K562 (cell line): ENCODE measurements around the gene PLA2G4C. TPM values are rescaled to one million over a fixed set of nuclear protein-coding genes. Genes with fewer than 3 reads are reported as not detected.

ENCODE experiments used
- ARID1B ChIP-seq: fragments of 450-650 bp; IDR thresholded peaks from 2 replicates; pipeline ENCODE4 v1.6.1; 2016; ENCODE audit warnings: antibody characterized with exemption, mild to moderate bottlenecking, inconsistent platforms
- ASH1L ChIP-seq: fragments of 450-650 bp; IDR thresholded peaks from 2 replicates; pipeline ENCODE4 v1.6.1; 2018; ENCODE audit warnings: borderline replicate concordance, mild to moderate bottlenecking, low read depth; ENCODE audit not compliant: partially characterized antibody
- HCFC1 ChIP-seq: IDR thresholded peaks from 2 replicates; pipeline ENCODE4 v1.6.1; 2012; ENCODE audit warnings: low read depth, low read length, improper control_type of control experiment
- HOXB6 ChIP-seq: fragments of 250-450 bp; sonication (Bioruptor Pico); IDR thresholded peaks from 2 replicates; pipeline ENCODE4 v1.5.1; 2022; ENCODE audit warnings: mild to moderate bottlenecking, borderline replicate concordance
- HSF4 ChIP-seq: fragments of 250-450 bp; sonication (Bioruptor Pico); IDR thresholded peaks from 2 replicates; pipeline ENCODE4 v2.1.2; 2022; ENCODE audit warnings: mild to moderate bottlenecking, moderate library complexity, borderline replicate concordance
- KAT2B ChIP-seq: IDR thresholded peaks from one replicate; pipeline ENCODE4 v1.6.1; 2012; ENCODE audit warnings: low read depth, mild to moderate bottlenecking, control low read depth, inconsistent platforms, low read length, moderate library complexity
- NFE2 ChIP-seq: IDR thresholded peaks from 2 replicates; pipeline ENCODE4 v1.6.1; 2014; ENCODE audit warnings: antibody characterized with exemption, low read depth
- POLR2G ChIP-seq: fragments of 200-400 bp; formaldehyde crosslinking; IDR thresholded peaks from 2 replicates; pipeline ENCODE4 v1.6.1; 2017; ENCODE audit warnings: low read depth, mild to moderate bottlenecking, antibody characterized with exemption, low read length, moderate library complexity
- STAT6 ChIP-seq: sonication (generic); formaldehyde crosslinking; IDR thresholded peaks from 2 replicates; pipeline ENCODE4 v1.8.1; 2023; ENCODE audit warnings: mild to moderate bottlenecking, missing genetic modification reagents
- SUPT5H ChIP-seq: fragments of 450-650 bp; IDR thresholded peaks from 2 replicates; pipeline ENCODE4 v1.6.1; 2016
- ZNF23 ChIP-seq: fragments of 250-450 bp; sonication (Bioruptor Pico); IDR thresholded peaks from 2 replicates; pipeline ENCODE4 v1.4.0; 2020; ENCODE audit warnings: mild to moderate bottlenecking
- ZNF518B ChIP-seq: fragments of 250-450 bp; sonication (Bioruptor Pico); IDR thresholded peaks from 2 replicates; pipeline ENCODE4 v1.5.0; 2021; ENCODE audit warnings: mild to moderate bottlenecking, moderate library complexity
- ZNF740 ChIP-seq, 3 experiments: fragments of 200-800 bp in 1 of 3; sonication (Bioruptor generic) in 1 of 3; sonication (generic) in 1 of 3; formaldehyde crosslinking in 1 of 3; IDR thresholded peaks; 2 replicates each; pipeline versions ENCODE4 v1.6.1 to v1.8.0; 2016 to 2022; ENCODE audit warnings: mild to moderate bottlenecking in 2 of 3, missing compliant biosample characterization in 2 of 3, missing genetic modification characterization in 2 of 3, missing genetic modification reagents in 1 of 3
- polyA plus RNA-seq, 8 experiments: library from polyadenylated mRNA; depleted of rRNA in 4 of 8; stranded (reverse) in 5 of 8; unstranded in 3 of 8; fragments of >200 nt; fragmentation: Nextera tagmentation in 2 of 8; fragmentation: Illumina TruSeq in 1 of 8; extraction: Ambion mirVana in 2 of 8; extraction: Trizol in 1 of 8; gene quantifications; 2 replicates each; pipeline versions ENCODE4 v1.2.1 to v1.2.3, GENCODE V29; 2011 to 2014; ENCODE audit warnings: inconsistent platforms in 1 of 8, missing spikeins in 1 of 8
- total RNA-seq, 7 experiments: library from RNA; depleted of rRNA in 6 of 7; stranded (reverse); fragments of >200 nt in 6 of 7; fragmentation: Illumina TruSeq in 2 of 7; extraction: Trizol in 2 of 7; gene quantifications; 2 replicates each; pipeline versions ENCODE4 v1.2.1 to v1.2.3, GENCODE V29; 2011 to 2021; ENCODE audit warnings: low replicate concordance in 1 of 7
- TF ChIP-seq, protein P1 (sequence below), 2 experiments: fragments of 450-650 bp; IDR thresholded peaks; 2 replicates each; pipeline ENCODE4 v1.6.1; 2018; ENCODE audit warnings: mild to moderate bottlenecking in 2 of 2, low read depth in 1 of 2; ENCODE audit not compliant: partially characterized antibody in 2 of 2

The PLA2G4C gene
- total and polyA plus RNA-seq, 9 of the 15 experiments (the other 6 are each of a cell fraction or from before 2014, with no cell fraction given): 0.27 to 0.35 (median 0.35) TPM; not detected in 6

- TF ChIP-seq ZNF740 (CRISPR knock-in tag; IDR thresholded peaks at IDR 0.05): peak; percentile 55; the same call in 1 of the 2 replicates
- TF ChIP-seq ZNF740 (tag; IDR thresholded peaks at IDR 0.05): 0 out of 4 replicates have a peak, but pooled peaks of 1 of the 2 experiments have one; percentile 38
- no peak for TF ChIP-seq SUPT5H
- TF ChIP-seq STAT6: no peak
- peak; percentile 49 for TF ChIP-seq HCFC1
- TF ChIP-seq HSF4: no peak
- TF ChIP-seq KAT2B: no peak
- TF ChIP-seq, protein P1, sequence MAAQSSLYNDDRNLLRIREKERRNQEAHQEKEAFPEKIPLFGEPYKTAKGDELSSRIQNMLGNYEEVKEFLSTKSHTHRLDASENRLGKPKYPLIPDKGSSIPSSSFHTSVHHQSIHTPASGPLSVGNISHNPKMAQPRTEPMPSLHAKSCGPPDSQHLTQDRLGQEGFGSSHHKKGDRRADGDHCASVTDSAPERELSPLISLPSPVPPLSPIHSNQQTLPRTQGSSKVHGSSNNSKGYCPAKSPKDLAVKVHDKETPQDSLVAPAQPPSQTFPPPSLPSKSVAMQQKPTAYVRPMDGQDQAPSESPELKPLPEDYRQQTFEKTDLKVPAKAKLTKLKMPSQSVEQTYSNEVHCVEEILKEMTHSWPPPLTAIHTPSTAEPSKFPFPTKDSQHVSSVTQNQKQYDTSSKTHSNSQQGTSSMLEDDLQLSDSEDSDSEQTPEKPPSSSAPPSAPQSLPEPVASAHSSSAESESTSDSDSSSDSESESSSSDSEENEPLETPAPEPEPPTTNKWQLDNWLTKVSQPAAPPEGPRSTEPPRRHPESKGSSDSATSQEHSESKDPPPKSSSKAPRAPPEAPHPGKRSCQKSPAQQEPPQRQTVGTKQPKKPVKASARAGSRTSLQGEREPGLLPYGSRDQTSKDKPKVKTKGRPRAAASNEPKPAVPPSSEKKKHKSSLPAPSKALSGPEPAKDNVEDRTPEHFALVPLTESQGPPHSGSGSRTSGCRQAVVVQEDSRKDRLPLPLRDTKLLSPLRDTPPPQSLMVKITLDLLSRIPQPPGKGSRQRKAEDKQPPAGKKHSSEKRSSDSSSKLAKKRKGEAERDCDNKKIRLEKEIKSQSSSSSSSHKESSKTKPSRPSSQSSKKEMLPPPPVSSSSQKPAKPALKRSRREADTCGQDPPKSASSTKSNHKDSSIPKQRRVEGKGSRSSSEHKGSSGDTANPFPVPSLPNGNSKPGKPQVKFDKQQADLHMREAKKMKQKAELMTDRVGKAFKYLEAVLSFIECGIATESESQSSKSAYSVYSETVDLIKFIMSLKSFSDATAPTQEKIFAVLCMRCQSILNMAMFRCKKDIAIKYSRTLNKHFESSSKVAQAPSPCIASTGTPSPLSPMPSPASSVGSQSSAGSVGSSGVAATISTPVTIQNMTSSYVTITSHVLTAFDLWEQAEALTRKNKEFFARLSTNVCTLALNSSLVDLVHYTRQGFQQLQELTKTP (IDR thresholded peaks at IDR 0.05; ENCODE audit: low read depth in 1 of 2, partially characterized antibody in 2 of 2): no peak
- TF ChIP-seq ZNF518B (CRISPR knock-in tag): no peak
- no peak for TF ChIP-seq ASH1L
- no peak for TF ChIP-seq ARID1B
- no peak for TF ChIP-seq POLR2G
- peak; percentile 97 for TF ChIP-seq ZNF23 (CRISPR knock-in tag)
- TF ChIP-seq HOXB6: no peak
- 0 out of 2 replicates have a peak, but pooled peaks have one; percentile 3 for TF ChIP-seq NFE2
Observed at GRCh38 chr19:48102870-48103751, 7.5 kb downstream of the PLA2G4C start (continued).
